SU-DHL-6 (cell line): Measurements from ENCODE around the gene NIP7.

Experiments used
- CTCF ChIP-seq: fragments of 200-600 bp; sonication (generic); IDR thresholded peaks from one replicate; pipeline ENCODE4 v1.5.1; 2017; ENCODE audit warnings: antibody characterized with exemption, mild to moderate bottlenecking, low read length, moderate library complexity; ENCODE audit not compliant: insufficient read depth, poor library complexity, severe bottlenecking
- EZH2phosphoT487 ChIP-seq: fragments of 200-600 bp; sonication (generic), shearing (Covaris generic); conservative IDR thresholded peaks from 2 replicates; pipeline ENCODE4 v1.6.1; 2018; ENCODE audit warnings: mild to moderate bottlenecking, antibody characterized with exemption, low read length, moderate library complexity, mixed read lengths

- TF ChIP-seq CTCF (no peak), EZH2phosphoT487 (no peak)
Observed at GRCh38 chr16:69378036-69378435, 38.5 kb downstream of the NIP7 start.
